GM12892 (cell line): ENCODE results near the gene GXYLT2.

Experiments used
- POLR2A ChIP-seq: IDR thresholded peaks from 2 replicates; pipeline ENCODE4 v1.6.1; 2011; ENCODE audit warnings: low read depth, low read length, control low read depth
- POLR2AphosphoS5 ChIP-seq: IDR thresholded peaks from 2 replicates; pipeline ENCODE4 v1.6.1; 2011; ENCODE audit warnings: low read depth, low read length, control low read depth

- TF ChIP-seq POLR2A (no peak), POLR2AphosphoS5 (no peak)
Measured at GRCh38 chr3:72997421-72997961, 109.6 kb downstream of the GXYLT2 start.
